ENCODE data around the gene ANKRD63.

GRCh38 chr15:40300771-40301170 is 17.9 kb upstream of the ANKRD63 start:
- TF ChIP-seq CTCF (conservative IDR thresholded peaks at IDR 0.05; ENCODE audit: low read depth, low read length) (no peak), EZH2 (IDR thresholded peaks at IDR 0.05; ENCODE audit: borderline replicate concordance, low read depth, low read length, poor library complexity, severe bottlenecking) (no peak)

Measured in A673 (cell line).